SK-N-SH (cell line): ENCODE measurements around the gene LYSMD3. TPM values are rescaled to one million over a fixed set of nuclear protein-coding genes. Genes with fewer than 3 reads are reported as not detected.

Experiments
- CTCF ChIA-PET: fragments of 300-600, 350-600 bp; formaldehyde crosslinking; extraction: SDS; loops from one replicate; lab custom pipeline; 2021; lab: Yijun Ruan, JAX
- POLR2A ChIA-PET: fragments of 350-600 bp; sonication (Branson Sonifier 250); formaldehyde crosslinking; extraction: SDS; loops from one replicate; lab custom pipeline; 2020; ENCODE audit warnings: antibody characterized with exemption, inconsistent platforms; lab: Yijun Ruan, JAX
- DNase-seq: peaks from one replicate; pipeline ENCODE4 v3.0.0; 2012
- H2AFZ ChIP-seq: fragments of 200-600 bp; sonication (generic); 2 replicates; pipeline ENCODE4 v1.8.1; 2016; ENCODE audit warnings: antibody characterized with exemption, mild to moderate bottlenecking, low read depth
- H3F3A ChIP-seq: fragments of 200-600 bp; sonication (generic); replicated peaks from 2 replicates; pipeline ENCODE3; 2016; ENCODE audit warnings: antibody characterized with exemption, mild to moderate bottlenecking; ENCODE audit not compliant: insufficient read depth
- H3K27ac ChIP-seq, 2 experiments: fragments of 200-500 bp in 1 of 2; fragments of 200-600 bp in 1 of 2; sonication (Bioruptor generic) in 1 of 2; sonication (generic), shearing (Covaris generic) in 1 of 2; 2 replicates each; pipeline versions ENCODE4 v1.5.1 to v1.6.1; 2014 to 2016; ENCODE audit warnings: low read depth in 2 of 2, inconsistent platforms in 1 of 2, low read length in 1 of 2, mild to moderate bottlenecking in 1 of 2, mixed read lengths in 1 of 2
- H3K27me3 ChIP-seq: fragments of 200-600 bp; sonication (generic), shearing (Covaris generic); 2 replicates; pipeline ENCODE4 v1.6.1; 2016; ENCODE audit warnings: mixed run types; ENCODE audit not compliant: insufficient read depth
- H3K36me3 ChIP-seq, 2 experiments: fragments of 200-500 bp in 1 of 2; fragments of 200-600 bp in 1 of 2; sonication (Bioruptor generic) in 1 of 2; sonication (generic) in 1 of 2; replicated peaks in 1 of 2; 2 replicates each; pipeline versions ENCODE3 to v1.5.1; 2014 to 2016; ENCODE audit warnings: low read length in 1 of 2, mild to moderate bottlenecking in 1 of 2; ENCODE audit not compliant: insufficient read depth in 2 of 2, control insufficient read depth in 1 of 2
- H3K4me1 ChIP-seq, 2 experiments: fragments of 200-500 bp in 1 of 2; fragments of 200-600 bp in 1 of 2; sonication (Bioruptor generic) in 1 of 2; sonication (generic), shearing (Covaris generic) in 1 of 2; 2 replicates each; pipeline versions ENCODE4 v1.5.1 to v1.6.1; 2014 to 2016; ENCODE audit warnings: low read depth in 1 of 2, low read length in 1 of 2, mixed run types in 1 of 2; ENCODE audit not compliant: insufficient read depth in 2 of 2, control insufficient read depth in 1 of 2
- H3K4me2 ChIP-seq: fragments of 200-600 bp; sonication (generic), shearing (Covaris generic); 2 replicates; pipeline ENCODE4 v1.6.1; 2017; ENCODE audit warnings: mixed run types
- H3K4me3 ChIP-seq, 2 experiments: fragments of 200-500 bp in 1 of 2; fragments of 200-600 bp in 1 of 2; sonication (Bioruptor generic) in 1 of 2; sonication (generic), shearing (Covaris generic) in 1 of 2; 2 replicates each; pipeline versions ENCODE4 v1.5.1 to v1.8.1; 2014 to 2016; ENCODE audit warnings: low read depth in 2 of 2, inconsistent platforms in 1 of 2, low read length in 1 of 2, mild to moderate bottlenecking in 1 of 2, mixed read lengths in 1 of 2, moderate library complexity in 1 of 2
- H3K79me2 ChIP-seq: fragments of 200-600 bp; sonication (generic); 2 replicates; pipeline ENCODE4 v1.8.1; 2017; ENCODE audit warnings: mild to moderate bottlenecking; ENCODE audit not compliant: insufficient read depth
- H3K9ac ChIP-seq: fragments of 200-600 bp; sonication (generic); 2 replicates; pipeline ENCODE4 v1.6.1; 2017; ENCODE audit warnings: mixed run types
- H3K9me2 ChIP-seq: fragments of 200-600 bp; sonication (generic); 2 replicates; pipeline ENCODE4 v1.6.1; 2017; ENCODE audit warnings: mixed run types
- H3K9me3 ChIP-seq: fragments of 200-600 bp; sonication (generic); 2 replicates; pipeline ENCODE4 v1.6.1; 2017; ENCODE audit warnings: mixed run types, mild to moderate bottlenecking, moderate library complexity
- H4K20me1 ChIP-seq: fragments of 200-600 bp; sonication (generic); 2 replicates; pipeline ENCODE4 v1.6.1; 2017; ENCODE audit warnings: mild to moderate bottlenecking, mixed run types; ENCODE audit not compliant: insufficient read depth
- ELF1 ChIP-seq: IDR thresholded peaks from 2 replicates; pipeline ENCODE4 v1.4.0; 2012
- EZH2phosphoT487 ChIP-seq: fragments of 200-600 bp; sonication (generic); IDR thresholded peaks from 2 replicates; pipeline ENCODE4 v1.6.1; 2017; ENCODE audit warnings: low read depth, mixed run types, mild to moderate bottlenecking, antibody characterized with exemption, moderate library complexity, borderline replicate concordance
- FOSL2 ChIP-seq: IDR thresholded peaks from 2 replicates; pipeline ENCODE4 v1.4.0; 2012; ENCODE audit warnings: low read depth, mild to moderate bottlenecking, moderate library complexity, borderline replicate concordance
- FOXJ3 ChIP-seq: sonication (generic); formaldehyde crosslinking; IDR thresholded peaks from 2 replicates; pipeline ENCODE4 v1.5.1; 2020; ENCODE audit warnings: mild to moderate bottlenecking, missing genetic modification reagents
- FOXM1 ChIP-seq: IDR thresholded peaks from 2 replicates; pipeline ENCODE4 v1.4.0; 2012; ENCODE audit warnings: low read depth, mild to moderate bottlenecking
- JUND ChIP-seq: IDR thresholded peaks from 2 replicates; pipeline ENCODE4 v1.4.0; 2012
- MXI1 ChIP-seq: IDR thresholded peaks from 2 replicates; pipeline ENCODE4 v1.6.1; 2012; ENCODE audit warnings: mild to moderate bottlenecking, low read depth, low read length, improper control_type of control experiment
- NRF1 ChIP-seq: IDR thresholded peaks from 2 replicates; pipeline ENCODE4 v1.6.1; 2012; ENCODE audit warnings: low read depth, mild to moderate bottlenecking, low read length
- POLR2AphosphoS5 ChIP-seq: IDR thresholded peaks from 2 replicates; pipeline ENCODE4 v1.6.1; 2012; ENCODE audit warnings: low read depth, low read length
- RAD21 ChIP-seq: IDR thresholded peaks from 2 replicates; pipeline ENCODE4 v1.6.1; 2012; ENCODE audit warnings: mild to moderate bottlenecking, low read length
- RCOR1 ChIP-seq: fragments of 150-350 bp; IDR thresholded peaks from 2 replicates; pipeline ENCODE4 v1.6.1; 2017; ENCODE audit warnings: antibody characterized with exemption, low read length
- SIN3A ChIP-seq: IDR thresholded peaks from 2 replicates; pipeline ENCODE4 v1.6.1; 2012; ENCODE audit warnings: low read depth, mild to moderate bottlenecking, low read length, moderate library complexity, borderline replicate concordance
- SMC3 ChIP-seq: IDR thresholded peaks from 2 replicates; pipeline ENCODE4 v1.6.1; 2012; ENCODE audit warnings: low read depth, low read length, improper control_type of control experiment
- TCF12 ChIP-seq: IDR thresholded peaks from 2 replicates; pipeline ENCODE4 v1.4.0; 2012
- TEAD4 ChIP-seq: IDR thresholded peaks from 2 replicates; pipeline ENCODE4 v1.4.0; 2012; ENCODE audit warnings: mild to moderate bottlenecking, borderline replicate concordance; ENCODE audit not compliant: insufficient read depth
- WGBS: methylation state at CpG from one replicate; pipeline ENCODE4 v1.1.6; 2017; ENCODE audit warnings: low lambda C conversion rate; 5-methylcytosine and 5-hydroxymethylcytosine counted together
- polyA plus RNA-seq, 3 experiments: library from polyadenylated mRNA; depleted of rRNA; stranded (reverse); fragments of >200 nt; gene quantifications; 2 replicates each; pipeline ENCODE4 v1.2.3, GENCODE V29; 2012
- TF ChIP-seq, protein P1 (sequence below): fragments of 200-600 bp; sonication (generic); IDR thresholded peaks from 2 replicates; pipeline ENCODE4 v1.6.1; 2017; ENCODE audit warnings: antibody characterized with exemption, mild to moderate bottlenecking, moderate library complexity
- TF ChIP-seq, protein P2 (sequence below): IDR thresholded peaks from 2 replicates; pipeline ENCODE4 v1.6.1; 2012; ENCODE audit warnings: mild to moderate bottlenecking, low read depth, low read length, moderate library complexity
- TF ChIP-seq, protein P3 (sequence below): IDR thresholded peaks from 2 replicates; pipeline ENCODE4 v1.4.0; 2012; ENCODE audit warnings: low read depth

Gene LYSMD3
- polyA plus RNA-seq, 1 of the 3 experiments (the other 2 are of a cell fraction): 6.7 TPM

DNA sequence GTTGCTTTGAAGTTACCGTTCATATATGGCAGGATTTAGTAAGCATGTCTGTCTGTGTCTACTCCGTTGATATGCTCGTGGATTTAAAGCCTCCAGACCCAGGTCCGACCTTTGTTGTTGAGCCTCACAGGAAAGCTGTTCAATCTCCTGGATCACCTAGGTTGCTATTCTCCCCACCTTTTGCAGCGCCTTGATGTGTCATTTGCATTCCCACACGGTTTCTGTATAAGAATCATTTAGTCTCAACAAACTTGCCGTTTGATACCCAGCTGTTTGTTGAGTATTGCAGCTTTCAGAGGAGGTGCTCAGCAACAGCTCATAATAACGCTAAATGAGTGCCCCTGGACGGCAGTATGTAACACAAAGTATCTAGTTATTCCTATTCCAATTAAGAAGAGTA, 28.0 kb upstream of the LYSMD3 start:
- Histone ChIP-seq H3K4me1 (no peaks in the 10 kb centered on the region; a peak in 2 of 4 replicates), H3K4me3 (no peak overlapping the region; a peak in 1 of 4 replicates), H3K27ac (no peak overlapping the region), H3K36me3 (no peaks in the 10 kb centered on the region), H3F3A (no peaks in the 10 kb centered on the region), H3K4me2 (peak overlapping the region; percentile 80; the same call in 1 of the 2 replicates), H3K9me2 (no peaks in the 10 kb centered on the region), H3K9me3 (no peaks in the 10 kb centered on the region), H2AFZ (no peak overlapping the region), H4K20me1 (no peaks in the 10 kb centered on the region), H3K9ac (no peak overlapping the region), H3K79me2 (no peaks in the 10 kb centered on the region), H3K27me3 (peaks cover 37% of the 10 kb centered on the region)
- TF ChIP-seq NRF1: no peak
- POLR2A ChIA-PET: no interaction called here
- CTCF ChIA-PET: interaction anchor here (1.1 to 2.0 kb wide), 3 partner anchors 12 to 227 kb away, joined by 4 to 6 read pairs (median 6); no protein-coding TSS in a partner anchor
- WGBS: 29% methylated on average over 9 of the region's 9 CpGs
- no peak for DNase-seq

DNA sequence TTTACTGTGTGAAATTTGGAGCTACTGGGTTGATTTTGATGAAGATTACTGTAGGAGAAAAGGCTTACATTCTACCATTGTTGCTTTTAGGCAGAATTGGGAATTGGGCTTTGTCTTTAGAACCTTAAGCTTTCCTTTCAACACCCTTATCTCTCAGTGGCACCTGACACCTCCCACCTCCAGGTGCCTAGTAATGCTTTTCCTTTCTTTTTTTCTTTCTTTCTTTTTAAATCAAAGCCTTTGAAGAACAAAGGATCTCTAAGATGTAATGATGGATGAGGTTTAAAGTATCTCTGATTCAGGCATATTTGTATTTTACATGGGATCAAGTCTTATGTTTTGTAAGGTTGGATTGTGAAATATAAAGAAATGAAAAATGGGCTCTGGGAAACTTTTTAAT, 26.3 kb upstream of the LYSMD3 start:
- H3K27me3 ChIP-seq: peaks cover 37% of the 10 kb centered on the region
- H3K4me1 ChIP-seq: no peaks in the 10 kb centered on the region; a peak in 2 of 4 replicates
- DNase-seq: no peak
- ChIA-PET CTCF (interaction anchor here (0.7 to 1.2 kb wide), 3 partner anchors 8 to 195 kb away, joined by 3 to 5 read pairs (median 4); no protein-coding TSS in a partner anchor), POLR2A (no interaction called here)
- H3K9ac ChIP-seq: no peak overlapping the region
- H3K9me3 ChIP-seq: no peaks in the 10 kb centered on the region
- H4K20me1 ChIP-seq: no peaks in the 10 kb centered on the region
- no peak for TF ChIP-seq POLR2AphosphoS5
- TF ChIP-seq SIN3A: no peak
- TF ChIP-seq ELF1: no peak
- no peak for TF ChIP-seq TCF12
- TF ChIP-seq, protein P1, sequence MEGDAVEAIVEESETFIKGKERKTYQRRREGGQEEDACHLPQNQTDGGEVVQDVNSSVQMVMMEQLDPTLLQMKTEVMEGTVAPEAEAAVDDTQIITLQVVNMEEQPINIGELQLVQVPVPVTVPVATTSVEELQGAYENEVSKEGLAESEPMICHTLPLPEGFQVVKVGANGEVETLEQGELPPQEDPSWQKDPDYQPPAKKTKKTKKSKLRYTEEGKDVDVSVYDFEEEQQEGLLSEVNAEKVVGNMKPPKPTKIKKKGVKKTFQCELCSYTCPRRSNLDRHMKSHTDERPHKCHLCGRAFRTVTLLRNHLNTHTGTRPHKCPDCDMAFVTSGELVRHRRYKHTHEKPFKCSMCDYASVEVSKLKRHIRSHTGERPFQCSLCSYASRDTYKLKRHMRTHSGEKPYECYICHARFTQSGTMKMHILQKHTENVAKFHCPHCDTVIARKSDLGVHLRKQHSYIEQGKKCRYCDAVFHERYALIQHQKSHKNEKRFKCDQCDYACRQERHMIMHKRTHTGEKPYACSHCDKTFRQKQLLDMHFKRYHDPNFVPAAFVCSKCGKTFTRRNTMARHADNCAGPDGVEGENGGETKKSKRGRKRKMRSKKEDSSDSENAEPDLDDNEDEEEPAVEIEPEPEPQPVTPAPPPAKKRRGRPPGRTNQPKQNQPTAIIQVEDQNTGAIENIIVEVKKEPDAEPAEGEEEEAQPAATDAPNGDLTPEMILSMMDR: no peak
- no peak overlapping the region for H3K27ac ChIP-seq
- H3K79me2 ChIP-seq: no peaks in the 10 kb centered on the region
- H3K36me3 ChIP-seq: no peaks in the 10 kb centered on the region
- no peak overlapping the region for H2AFZ ChIP-seq
- no peak overlapping the region for H3K4me2 ChIP-seq
- H3F3A ChIP-seq: no peaks in the 10 kb centered on the region
- no peaks in the 10 kb centered on the region for H3K9me2 ChIP-seq
- no peak overlapping the region for H3K4me3 ChIP-seq

DNA sequence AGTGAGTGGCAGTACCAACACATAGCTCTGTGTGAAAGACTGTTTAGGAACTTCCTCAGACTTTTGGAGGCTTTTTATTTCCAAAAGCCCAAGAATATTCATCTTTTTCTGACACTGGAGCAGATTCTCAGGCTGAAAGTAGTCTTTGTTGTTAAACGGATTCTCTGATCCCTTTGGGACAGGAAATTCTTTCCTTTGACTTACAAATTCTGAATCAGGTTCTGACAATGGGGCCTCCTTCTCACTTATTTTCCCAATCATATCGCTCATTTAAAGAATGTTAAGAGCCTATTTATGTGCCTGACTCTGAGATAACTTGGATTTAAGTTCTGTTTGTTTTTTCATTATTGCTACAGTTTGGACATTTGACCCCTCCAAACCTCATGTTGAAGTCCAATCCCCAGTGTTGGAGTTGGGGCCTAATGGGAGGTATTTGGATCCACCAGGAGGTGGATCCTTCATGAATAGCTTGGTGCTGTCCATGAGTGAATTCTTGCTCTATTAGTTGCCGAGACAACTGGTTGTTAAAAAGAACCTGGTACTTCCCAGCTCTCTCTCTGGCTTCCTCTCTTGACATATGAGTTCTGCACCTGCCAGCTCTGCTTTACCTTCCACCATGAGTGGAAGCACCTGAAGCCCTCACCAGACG, 25.1 kb upstream of the LYSMD3 start:
- no peaks in the 10 kb centered on the region for H3K9me3 ChIP-seq
- H3K9ac ChIP-seq: no peak overlapping the region
- no peak for DNase-seq
- H3K79me2 ChIP-seq: no peaks in the 10 kb centered on the region
- H3K27ac ChIP-seq: no peak overlapping the region
- 36% methylated on average over 4 of the region's 4 CpGs for WGBS
- peaks cover 37% of the 10 kb centered on the region for H3K27me3 ChIP-seq
- no peaks in the 10 kb centered on the region for H3F3A ChIP-seq
- no peaks in the 10 kb centered on the region for H3K36me3 ChIP-seq
- no peak overlapping the region for H3K4me2 ChIP-seq
- no peak overlapping the region for H3K4me3 ChIP-seq
- ChIA-PET CTCF (interaction anchor here (1.1 kb wide), 2 partner anchors 24 to 229 kb away, joined by 3 to 4 read pairs; no protein-coding TSS in a partner anchor), POLR2A (no interaction called here)
- no peaks in the 10 kb centered on the region; a peak in 2 of 4 replicates for H3K4me1 ChIP-seq
- H3K9me2 ChIP-seq: no peaks in the 10 kb centered on the region
- no peak overlapping the region for H2AFZ ChIP-seq
- H4K20me1 ChIP-seq: no peaks in the 10 kb centered on the region
- TF ChIP-seq NRF1: no peak
- TF ChIP-seq MXI1: no peak
- no peak for TF ChIP-seq FOXM1
- TF ChIP-seq TEAD4: no peak
- TF ChIP-seq FOXJ3 (CRISPR knock-in tag): no peak
- TF ChIP-seq FOSL2: no peak
- TF ChIP-seq, protein P2, sequence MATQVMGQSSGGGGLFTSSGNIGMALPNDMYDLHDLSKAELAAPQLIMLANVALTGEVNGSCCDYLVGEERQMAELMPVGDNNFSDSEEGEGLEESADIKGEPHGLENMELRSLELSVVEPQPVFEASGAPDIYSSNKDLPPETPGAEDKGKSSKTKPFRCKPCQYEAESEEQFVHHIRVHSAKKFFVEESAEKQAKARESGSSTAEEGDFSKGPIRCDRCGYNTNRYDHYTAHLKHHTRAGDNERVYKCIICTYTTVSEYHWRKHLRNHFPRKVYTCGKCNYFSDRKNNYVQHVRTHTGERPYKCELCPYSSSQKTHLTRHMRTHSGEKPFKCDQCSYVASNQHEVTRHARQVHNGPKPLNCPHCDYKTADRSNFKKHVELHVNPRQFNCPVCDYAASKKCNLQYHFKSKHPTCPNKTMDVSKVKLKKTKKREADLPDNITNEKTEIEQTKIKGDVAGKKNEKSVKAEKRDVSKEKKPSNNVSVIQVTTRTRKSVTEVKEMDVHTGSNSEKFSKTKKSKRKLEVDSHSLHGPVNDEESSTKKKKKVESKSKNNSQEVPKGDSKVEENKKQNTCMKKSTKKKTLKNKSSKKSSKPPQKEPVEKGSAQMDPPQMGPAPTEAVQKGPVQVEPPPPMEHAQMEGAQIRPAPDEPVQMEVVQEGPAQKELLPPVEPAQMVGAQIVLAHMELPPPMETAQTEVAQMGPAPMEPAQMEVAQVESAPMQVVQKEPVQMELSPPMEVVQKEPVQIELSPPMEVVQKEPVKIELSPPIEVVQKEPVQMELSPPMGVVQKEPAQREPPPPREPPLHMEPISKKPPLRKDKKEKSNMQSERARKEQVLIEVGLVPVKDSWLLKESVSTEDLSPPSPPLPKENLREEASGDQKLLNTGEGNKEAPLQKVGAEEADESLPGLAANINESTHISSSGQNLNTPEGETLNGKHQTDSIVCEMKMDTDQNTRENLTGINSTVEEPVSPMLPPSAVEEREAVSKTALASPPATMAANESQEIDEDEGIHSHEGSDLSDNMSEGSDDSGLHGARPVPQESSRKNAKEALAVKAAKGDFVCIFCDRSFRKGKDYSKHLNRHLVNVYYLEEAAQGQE: no peak
- no peak for TF ChIP-seq RCOR1
- TF ChIP-seq RAD21: no peak
- TF ChIP-seq JUND: no peak
- TF ChIP-seq, protein P3, sequence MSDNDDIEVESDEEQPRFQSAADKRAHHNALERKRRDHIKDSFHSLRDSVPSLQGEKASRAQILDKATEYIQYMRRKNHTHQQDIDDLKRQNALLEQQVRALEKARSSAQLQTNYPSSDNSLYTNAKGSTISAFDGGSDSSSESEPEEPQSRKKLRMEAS: no peak
- TF ChIP-seq SMC3: no peak
- TF ChIP-seq EZH2phosphoT487: no peak
